ENCODE data around the gene UBE2H.
"Not testable (repeated sequence)": the region's sequence is repeated elsewhere in the genome, so short reads cannot be mapped to it uniquely, and the experiment has no call there.

UBE2H gene

DNA sequence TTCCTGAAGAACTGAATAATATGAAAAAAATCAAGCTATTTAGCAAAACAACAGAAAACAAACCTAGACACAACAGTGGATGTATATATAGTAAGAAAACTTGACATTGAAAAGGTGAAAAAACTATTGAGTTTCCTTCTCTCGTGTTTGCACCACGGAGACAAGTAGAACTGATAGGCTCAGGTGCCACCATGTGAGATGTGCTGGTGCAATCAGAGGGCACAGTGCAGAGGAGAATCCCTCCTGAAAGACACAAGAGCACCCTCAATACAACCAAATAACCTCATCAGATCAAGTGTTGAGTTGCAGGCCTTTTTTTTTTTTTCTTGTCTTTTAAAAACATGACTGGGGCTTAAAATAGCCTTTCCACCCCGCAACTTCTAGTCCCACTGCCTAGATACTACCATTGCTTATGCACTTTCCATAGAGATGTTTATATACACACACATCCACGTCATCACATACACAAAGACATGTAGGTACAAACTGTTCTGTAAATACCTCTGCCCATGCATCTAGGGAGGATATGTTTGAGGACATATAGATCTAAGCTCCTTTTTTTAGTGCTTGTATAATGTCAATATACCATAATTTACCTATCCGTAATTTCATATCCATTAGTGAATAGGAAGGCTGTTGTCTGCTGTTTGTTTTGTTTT, 54.1 kb downstream of the UBE2H start:
- no peak overlapping the region for H3K27ac ChIP-seq (replicated peaks)
- no peak overlapping the region for H3K4me3 ChIP-seq (replicated peaks; ENCODE audit: insufficient read depth, low read length)
- H3K27me3 ChIP-seq (ENCODE audit: insufficient read depth, poor library complexity, severe bottlenecking), result no peaks in the 10 kb centered on the region
- TF ChIP-seq, protein P1, sequence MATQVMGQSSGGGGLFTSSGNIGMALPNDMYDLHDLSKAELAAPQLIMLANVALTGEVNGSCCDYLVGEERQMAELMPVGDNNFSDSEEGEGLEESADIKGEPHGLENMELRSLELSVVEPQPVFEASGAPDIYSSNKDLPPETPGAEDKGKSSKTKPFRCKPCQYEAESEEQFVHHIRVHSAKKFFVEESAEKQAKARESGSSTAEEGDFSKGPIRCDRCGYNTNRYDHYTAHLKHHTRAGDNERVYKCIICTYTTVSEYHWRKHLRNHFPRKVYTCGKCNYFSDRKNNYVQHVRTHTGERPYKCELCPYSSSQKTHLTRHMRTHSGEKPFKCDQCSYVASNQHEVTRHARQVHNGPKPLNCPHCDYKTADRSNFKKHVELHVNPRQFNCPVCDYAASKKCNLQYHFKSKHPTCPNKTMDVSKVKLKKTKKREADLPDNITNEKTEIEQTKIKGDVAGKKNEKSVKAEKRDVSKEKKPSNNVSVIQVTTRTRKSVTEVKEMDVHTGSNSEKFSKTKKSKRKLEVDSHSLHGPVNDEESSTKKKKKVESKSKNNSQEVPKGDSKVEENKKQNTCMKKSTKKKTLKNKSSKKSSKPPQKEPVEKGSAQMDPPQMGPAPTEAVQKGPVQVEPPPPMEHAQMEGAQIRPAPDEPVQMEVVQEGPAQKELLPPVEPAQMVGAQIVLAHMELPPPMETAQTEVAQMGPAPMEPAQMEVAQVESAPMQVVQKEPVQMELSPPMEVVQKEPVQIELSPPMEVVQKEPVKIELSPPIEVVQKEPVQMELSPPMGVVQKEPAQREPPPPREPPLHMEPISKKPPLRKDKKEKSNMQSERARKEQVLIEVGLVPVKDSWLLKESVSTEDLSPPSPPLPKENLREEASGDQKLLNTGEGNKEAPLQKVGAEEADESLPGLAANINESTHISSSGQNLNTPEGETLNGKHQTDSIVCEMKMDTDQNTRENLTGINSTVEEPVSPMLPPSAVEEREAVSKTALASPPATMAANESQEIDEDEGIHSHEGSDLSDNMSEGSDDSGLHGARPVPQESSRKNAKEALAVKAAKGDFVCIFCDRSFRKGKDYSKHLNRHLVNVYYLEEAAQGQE (IDR thresholded peaks at IDR 0.05; ENCODE audit: insufficient replicate concordance, low read depth), result no peak
- TF ChIP-seq POLR2AphosphoS5 (IDR thresholded peaks at IDR 0.05; ENCODE audit: low read depth), result no peak
- no peak for TF ChIP-seq SPI1 (IDR thresholded peaks at IDR 0.05; ENCODE audit: borderline replicate concordance, low read depth)
- no peak for TF ChIP-seq GABPA (IDR thresholded peaks at IDR 0.05; ENCODE audit: low read depth)
- TF ChIP-seq, protein P2, sequence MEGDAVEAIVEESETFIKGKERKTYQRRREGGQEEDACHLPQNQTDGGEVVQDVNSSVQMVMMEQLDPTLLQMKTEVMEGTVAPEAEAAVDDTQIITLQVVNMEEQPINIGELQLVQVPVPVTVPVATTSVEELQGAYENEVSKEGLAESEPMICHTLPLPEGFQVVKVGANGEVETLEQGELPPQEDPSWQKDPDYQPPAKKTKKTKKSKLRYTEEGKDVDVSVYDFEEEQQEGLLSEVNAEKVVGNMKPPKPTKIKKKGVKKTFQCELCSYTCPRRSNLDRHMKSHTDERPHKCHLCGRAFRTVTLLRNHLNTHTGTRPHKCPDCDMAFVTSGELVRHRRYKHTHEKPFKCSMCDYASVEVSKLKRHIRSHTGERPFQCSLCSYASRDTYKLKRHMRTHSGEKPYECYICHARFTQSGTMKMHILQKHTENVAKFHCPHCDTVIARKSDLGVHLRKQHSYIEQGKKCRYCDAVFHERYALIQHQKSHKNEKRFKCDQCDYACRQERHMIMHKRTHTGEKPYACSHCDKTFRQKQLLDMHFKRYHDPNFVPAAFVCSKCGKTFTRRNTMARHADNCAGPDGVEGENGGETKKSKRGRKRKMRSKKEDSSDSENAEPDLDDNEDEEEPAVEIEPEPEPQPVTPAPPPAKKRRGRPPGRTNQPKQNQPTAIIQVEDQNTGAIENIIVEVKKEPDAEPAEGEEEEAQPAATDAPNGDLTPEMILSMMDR (IDR thresholded peaks at IDR 0.05; ENCODE audit: insufficient read depth, low read length), result no peak
- no peak for DNase-seq (ENCODE audit: low read depth in 1 of 2, low spot score in 1 of 2)

DNA sequence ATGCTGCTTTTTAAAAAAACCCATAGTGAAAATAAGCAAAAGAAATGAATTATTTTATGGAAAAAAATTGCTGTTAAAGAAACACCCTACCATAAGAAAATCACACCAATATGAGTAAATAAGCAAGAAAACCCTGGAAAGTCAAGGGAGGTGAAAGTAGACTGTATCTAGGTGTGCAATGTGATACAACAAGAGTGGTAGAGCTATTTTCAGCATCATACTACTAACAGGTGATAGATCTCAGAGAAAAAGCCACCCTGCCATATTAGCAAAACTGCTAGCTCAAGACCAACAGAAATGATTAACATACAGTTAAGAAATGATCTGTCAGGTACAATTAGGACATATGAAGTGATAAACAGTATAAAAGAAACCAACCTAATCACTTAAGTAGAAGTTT, 54.8 kb downstream of the UBE2H start:
- Histone ChIP-seq H3K4me3 (replicated peaks; ENCODE audit: insufficient read depth, low read length) (no peak overlapping the region), H3K27me3 (ENCODE audit: insufficient read depth, poor library complexity, severe bottlenecking) (no peaks in the 10 kb centered on the region), H3K27ac (replicated peaks) (no peak overlapping the region)
- no peak for DNase-seq (ENCODE audit: low read depth in 1 of 2, low spot score in 1 of 2)
- TF ChIP-seq SPI1 (IDR thresholded peaks at IDR 0.05; ENCODE audit: borderline replicate concordance, low read depth), result no peak
- TF ChIP-seq, protein P1 (IDR thresholded peaks at IDR 0.05; ENCODE audit: insufficient replicate concordance, low read depth), result no peak
- TF ChIP-seq GABPA (IDR thresholded peaks at IDR 0.05; ENCODE audit: low read depth), result no peak
- no peak for TF ChIP-seq POLR2AphosphoS5 (IDR thresholded peaks at IDR 0.05; ENCODE audit: low read depth)
- TF ChIP-seq, protein P2 (IDR thresholded peaks at IDR 0.05; ENCODE audit: insufficient read depth, low read length), result no peak

DNA sequence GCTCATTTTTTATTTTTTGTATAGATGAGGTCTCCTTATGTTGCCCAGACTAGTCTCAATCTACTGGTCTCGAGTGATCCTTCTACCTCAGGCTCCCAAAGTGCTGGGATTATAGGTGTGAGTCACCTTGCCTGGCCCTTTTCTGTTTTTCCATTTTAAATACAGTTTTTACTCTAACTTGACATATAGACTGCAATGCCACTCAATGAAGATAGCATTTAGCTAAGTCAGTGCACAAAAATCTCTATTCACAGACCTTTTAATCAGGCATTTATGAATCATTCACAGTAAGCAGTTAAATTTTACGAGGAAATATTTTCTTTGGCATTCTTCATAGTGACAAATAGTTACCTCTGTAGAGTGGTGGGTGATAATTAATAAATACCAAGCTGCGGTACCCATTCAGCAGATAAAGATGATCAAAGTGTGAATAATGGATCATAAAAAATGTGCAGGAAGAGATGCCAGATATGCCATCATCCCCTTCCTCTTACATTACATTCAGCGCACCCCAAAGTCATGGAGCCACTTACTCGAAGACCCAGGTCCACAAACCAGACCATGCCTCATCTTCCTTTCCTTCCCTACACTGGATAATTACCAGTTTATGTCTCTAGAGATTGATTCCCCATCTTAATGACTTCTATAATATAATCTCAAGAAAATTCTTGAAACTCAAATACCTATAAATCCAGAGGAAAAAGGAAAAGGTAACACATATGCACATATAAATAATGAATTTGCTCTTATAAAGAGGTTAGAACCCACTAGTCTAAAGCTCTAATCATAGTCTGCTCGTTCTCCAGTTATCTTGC, 56.0 kb downstream of the UBE2H start:
- Histone ChIP-seq H3K4me3 (replicated peaks; ENCODE audit: insufficient read depth, low read length) (no peak overlapping the region), H3K27ac (replicated peaks) (no peak overlapping the region), H3K27me3 (ENCODE audit: insufficient read depth, poor library complexity, severe bottlenecking) (no peaks in the 10 kb centered on the region)
- TF ChIP-seq POLR2AphosphoS5 (IDR thresholded peaks at IDR 0.05; ENCODE audit: low read depth) (no peak), GABPA (IDR thresholded peaks at IDR 0.05; ENCODE audit: low read depth) (no peak), SPI1 (IDR thresholded peaks at IDR 0.05; ENCODE audit: borderline replicate concordance, low read depth) (no peak)
- TF ChIP-seq, protein P1 (IDR thresholded peaks at IDR 0.05; ENCODE audit: insufficient replicate concordance, low read depth), result no peak
- TF ChIP-seq, protein P2 (IDR thresholded peaks at IDR 0.05; ENCODE audit: insufficient read depth, low read length), result no peak
- no peak for DNase-seq (ENCODE audit: low read depth in 1 of 2, low spot score in 1 of 2)

DNA sequence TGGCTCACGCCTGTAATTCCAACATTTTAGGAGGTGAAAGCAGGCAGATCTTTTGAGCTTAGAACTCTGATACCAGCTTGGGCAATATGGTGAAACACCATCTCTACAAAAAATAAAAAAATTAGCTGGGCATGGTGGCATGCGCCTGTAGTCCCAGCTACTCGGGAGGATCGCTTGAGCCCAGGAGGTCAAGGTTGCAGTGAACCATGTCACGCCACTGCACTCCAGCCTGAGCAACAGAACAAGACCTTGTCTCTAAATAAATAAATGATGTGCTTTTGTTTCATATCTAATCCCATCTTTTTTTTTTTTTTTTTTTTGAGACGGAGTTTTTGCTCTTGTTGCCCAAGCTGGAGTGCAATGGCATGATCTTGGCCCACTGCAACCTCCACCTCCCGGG, 58.6 kb downstream of the UBE2H start:
- DNase-seq (ENCODE audit: low read depth in 1 of 2, low spot score in 1 of 2); H3K27ac ChIP-seq (replicated peaks); H3K27me3 ChIP-seq (ENCODE audit: insufficient read depth, poor library complexity, severe bottlenecking); H3K4me3 ChIP-seq (replicated peaks; ENCODE audit: insufficient read depth, low read length): not testable (repeated sequence)
